Stimulated activated CD8-positive, alpha-beta memory T cell treated with anti-CD3 and anti-CD28 coated beads, Interleukin-2, amount 100 ng/mL, for 48 hours (primary cell): ENCODE results near the gene CLK3.
"Not testable (repeated sequence)": the region's sequence is repeated elsewhere in the genome, so short reads cannot be mapped to it uniquely, and the experiment has no call there.

ENCODE experiments used
- DNase-seq, 2 donors: peaks; one replicate each; pipeline ENCODE4 v3.0.0-alpha.2; 2020; ENCODE audit warnings: low read depth in 2 of 2

CLK3 gene

DNA sequence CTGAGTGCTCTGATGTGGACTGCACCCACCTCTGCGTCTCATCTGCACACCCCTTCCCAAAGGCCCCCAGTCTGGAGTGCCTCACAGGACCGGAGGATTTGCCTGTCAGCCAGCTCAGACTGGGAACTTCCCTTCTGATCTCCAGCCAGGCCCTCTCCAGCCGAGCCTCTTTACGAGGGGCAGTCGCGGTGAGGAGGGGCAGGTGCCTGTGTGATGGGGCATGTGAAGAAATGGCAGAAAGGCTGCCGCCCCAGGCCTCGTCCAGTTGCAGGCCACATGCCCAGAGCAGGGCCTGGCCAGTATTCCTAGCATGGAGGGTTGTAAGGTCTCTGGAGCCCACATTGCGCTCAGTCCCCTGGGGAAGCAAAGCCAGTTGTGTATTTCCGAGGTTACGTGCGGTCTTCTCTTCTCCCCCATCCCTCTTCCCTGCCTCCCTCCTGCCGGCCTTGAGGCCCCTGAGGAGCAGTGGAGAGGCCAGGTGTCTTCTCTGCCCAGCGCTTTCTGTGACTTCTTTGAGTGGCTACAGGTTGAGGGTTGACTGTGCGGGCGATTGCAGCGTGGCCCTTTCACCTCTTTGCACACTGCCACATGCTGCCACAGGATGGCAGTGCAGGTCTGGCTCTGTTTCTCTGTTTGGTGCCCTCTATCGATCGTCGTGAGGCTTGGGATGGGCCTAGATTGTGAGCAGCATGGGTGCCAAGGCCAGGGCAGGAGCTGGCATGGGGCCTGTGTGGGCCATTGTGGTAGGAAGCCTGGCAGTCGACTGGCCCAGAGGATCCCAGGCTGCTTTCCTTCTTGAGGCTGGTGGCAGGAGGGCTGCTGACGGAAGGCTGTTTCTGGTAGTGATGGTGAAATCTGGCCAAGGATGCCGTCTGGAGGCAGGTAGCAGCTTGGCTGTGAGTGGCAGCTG lies 5.3 kb downstream of the CLK3 start:
- peak; percentile 59 to 63 for DNase-seq

- DNase-seq: no peak
Observed at GRCh38 chr15:74621546-74621920, 5.9 kb downstream of the CLK3 start.

GRCh38 chr15:74621936-74622335 lies 6.3 kb downstream of the CLK3 start:
- no peak for DNase-seq

DNA sequence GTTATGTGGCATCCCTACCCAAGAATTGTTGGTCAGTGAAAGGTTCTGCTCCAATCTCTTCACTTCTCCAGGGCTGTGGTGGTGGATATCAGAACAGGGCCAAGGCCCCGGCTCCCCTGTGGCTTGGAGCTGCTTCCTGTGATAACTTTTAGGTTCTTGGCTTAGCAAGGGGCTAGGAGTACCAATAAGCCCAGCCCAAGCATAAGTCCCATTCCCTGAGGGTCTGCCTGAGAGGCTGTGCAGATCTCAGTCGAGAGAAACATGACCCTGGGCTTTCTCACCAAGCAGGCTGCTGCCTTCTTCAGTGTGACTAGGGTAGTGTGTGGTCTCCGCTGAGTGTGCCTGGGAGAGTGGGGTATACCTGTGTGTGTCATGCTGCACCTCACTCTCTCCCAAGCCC lies 7.1 kb downstream of the CLK3 start:
- DNase-seq: no peak

GRCh38 chr15:74624020-74624602 lies 8.5 kb downstream of the CLK3 start:
- DNase-seq: no peak

- DNase-seq: no peak
Observed at GRCh38 chr15:74625693-74626092, 10.1 kb downstream of the CLK3 start.

GRCh38 chr15:74626336-74626735 lies 10.7 kb downstream of the CLK3 start:
- DNase-seq: no peak

DNA sequence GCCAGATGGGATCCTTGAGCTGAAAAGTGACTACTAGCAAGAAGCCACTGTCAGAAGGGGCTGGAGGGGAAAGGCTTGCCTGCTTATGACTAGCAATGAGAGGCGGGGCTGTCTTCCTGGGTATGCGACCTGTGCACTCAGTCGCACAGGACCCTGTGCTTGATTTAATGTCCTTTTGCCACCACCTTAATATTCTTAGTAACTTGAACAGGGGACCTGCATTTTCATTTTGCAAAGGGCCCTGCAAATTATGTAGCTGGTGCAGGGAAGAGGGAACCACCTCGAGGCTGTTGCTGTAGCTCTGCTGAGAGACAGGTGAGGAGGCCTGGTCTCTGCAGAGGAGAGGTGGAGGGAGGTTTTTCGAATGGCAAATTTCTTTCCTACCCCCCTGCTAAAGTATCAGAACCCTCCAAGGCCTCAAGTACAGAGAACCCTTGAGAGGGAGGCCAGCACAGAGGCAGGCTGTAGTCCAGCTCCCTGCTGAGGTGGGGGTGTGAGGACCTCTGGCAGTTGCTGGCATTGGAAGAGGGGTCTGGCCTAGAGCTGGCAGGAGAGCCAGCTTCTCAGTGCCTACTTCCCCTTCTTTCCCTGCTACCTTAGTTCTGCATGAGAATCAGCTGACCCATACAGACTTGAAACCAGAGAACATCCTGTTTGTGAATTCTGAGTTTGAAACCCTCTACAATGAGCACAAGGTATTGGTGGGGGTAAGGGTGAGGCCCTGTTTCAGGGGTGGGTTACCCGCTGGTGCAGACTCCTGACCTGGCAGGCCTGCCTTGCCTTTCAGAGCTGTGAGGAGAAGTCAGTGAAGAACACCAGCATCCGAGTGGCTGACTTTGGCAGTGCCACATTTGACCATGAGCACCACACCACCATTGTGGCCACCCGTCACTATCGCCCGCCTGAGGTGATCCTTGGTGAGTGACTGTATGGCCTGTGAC lies 11.4 kb downstream of the CLK3 start:
- no peak for DNase-seq

DNA sequence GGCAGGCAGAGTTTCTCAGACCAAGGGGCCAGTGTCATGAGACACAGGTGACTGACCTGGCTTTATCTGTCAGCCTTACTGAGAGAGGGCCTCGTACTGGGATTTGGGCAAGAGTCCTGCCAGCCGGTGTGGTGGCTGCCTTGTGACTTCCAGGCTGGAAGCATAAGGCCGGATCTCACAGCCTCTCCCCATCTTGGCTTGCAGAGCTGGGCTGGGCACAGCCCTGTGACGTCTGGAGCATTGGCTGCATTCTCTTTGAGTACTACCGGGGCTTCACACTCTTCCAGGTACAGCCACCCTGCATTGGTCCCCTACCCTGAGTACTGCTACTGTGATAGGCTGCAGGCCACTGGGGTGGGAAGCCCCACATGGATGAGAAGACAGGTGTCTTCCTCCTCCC lies 12.1 kb downstream of the CLK3 start:
- DNase-seq: no peak

GRCh38 chr15:74628199-74628598 lies 12.6 kb downstream of the CLK3 start:
- no peak for DNase-seq

GRCh38 chr15:74628949-74629348 lies 13.3 kb downstream of the CLK3 start:
- DNase-seq: no peak

DNA sequence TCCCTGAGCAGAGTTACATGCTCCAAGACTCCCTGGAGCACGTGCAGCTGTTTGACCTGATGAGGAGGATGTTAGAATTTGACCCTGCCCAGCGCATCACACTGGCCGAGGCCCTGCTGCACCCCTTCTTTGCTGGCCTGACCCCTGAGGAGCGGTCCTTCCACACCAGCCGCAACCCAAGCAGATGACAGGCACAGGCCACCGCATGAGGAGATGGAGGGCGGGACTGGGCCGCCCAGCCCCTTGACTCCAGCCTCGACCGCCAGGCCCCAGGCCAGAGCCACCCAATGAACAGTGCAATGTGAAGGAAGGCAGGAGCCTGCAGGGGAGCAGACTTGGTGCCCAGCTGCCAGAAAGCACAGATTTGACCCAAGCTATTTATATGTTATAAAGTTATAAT lies 14.1 kb downstream of the CLK3 start:
- not testable (repeated sequence) for DNase-seq

DNA sequence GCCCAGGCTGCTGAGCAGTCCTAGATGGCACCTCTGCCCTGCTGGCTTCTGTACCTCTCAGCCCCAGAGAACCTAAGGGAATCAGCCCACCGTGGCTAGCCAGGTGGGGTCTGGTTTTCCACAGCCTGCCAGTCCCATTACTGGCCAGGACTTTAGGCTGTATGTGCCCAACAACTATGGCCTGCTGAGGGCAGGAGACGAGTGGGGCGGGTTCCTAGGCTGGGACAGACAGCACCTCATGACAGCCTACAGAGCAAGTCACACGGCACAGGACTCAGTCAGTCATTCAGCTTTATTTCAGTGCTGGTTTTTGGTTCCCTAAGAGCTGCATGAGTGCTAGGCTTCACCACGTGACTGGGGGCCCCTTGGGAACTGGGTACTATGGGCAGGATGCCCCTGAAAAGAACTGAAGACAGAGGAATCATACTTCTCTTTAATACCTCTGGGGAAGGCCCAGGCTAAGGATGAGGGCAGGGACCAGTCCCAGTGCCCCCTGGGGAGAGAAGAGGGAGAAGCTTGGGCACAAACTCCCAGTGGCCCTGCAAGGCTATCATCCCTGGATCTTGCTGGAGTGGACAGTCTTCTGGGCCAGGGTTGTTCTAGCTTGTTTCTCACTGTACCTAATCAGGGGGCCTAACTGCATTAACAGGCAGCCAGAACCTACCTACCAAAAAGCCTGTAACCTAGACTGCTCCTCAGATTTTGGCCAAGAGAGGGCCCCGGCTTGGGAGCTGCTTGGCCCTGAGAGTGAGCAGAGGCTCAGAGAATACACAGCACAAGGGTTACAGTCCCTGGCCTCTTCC lies 14.8 kb downstream of the CLK3 start:
- no peak for DNase-seq

DNA sequence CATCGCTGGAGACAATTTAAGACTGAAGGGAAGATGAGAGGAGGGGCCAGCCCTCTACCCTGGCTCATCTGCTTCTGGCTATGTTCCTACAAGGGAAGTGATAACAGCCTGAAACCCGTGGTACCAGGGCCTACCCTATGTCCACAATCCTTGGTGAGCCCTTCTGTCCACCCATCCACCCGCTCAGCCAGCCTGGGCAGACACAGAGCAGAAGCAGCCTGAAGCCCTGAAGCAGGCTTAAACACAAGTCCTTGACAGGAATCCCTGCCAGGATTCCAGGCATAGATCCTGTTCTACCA lies 15.4 kb downstream of the CLK3 start:
- no peak for DNase-seq

DNA sequence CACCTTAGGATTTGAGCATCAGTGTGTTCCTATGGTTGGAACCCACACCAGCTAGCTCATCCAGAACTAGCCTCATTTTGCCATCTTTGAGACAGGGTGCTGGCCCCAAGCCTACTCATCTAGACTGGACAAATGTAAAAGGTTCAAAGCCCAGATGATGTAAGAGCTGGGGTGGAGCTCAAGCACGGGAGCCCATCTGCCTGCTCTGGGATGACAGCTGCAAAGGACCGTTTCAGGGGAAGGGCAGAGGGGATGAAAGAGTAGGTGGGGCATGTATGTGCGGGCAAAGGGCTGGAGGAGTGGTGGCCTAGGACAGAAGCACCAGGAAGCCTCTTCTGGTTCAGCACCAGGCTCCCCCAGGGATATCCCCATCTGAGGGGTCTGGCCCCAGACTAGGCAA lies 15.8 kb downstream of the CLK3 start:
- no peak for DNase-seq

GRCh38 chr15:74631935-74632560 lies 16.4 kb downstream of the CLK3 start:
- DNase-seq: peak; percentile 44 to 49

- DNase-seq: no peak
Observed at GRCh38 chr15:74632601-74633000, 17.0 kb downstream of the CLK3 start.

GRCh38 chr15:74633781-74634180 lies 18.1 kb downstream of the CLK3 start:
- no peak for DNase-seq

DNA sequence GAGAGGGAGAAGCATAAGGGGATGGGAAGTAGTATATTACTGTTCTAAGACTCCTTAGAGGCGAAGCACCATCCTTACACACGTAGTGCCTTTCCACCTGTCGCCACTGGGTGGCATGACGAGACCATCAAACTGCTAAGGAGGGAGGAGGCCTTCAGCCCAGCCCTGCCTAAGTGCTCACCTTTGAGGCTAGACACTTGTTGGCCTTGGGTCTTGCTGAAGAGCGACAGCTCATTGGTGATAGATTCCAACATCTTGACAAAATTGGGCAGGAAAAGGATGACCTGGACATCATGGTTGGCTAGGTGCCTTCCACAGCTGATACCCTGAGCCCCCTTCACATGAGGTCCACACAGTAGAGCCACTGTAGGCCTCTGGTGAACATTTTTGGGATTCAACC lies 19.6 kb downstream of the CLK3 start:
- peak; percentile 46 to 58 for DNase-seq

GRCh38 chr15:74636984-74637383 lies 21.3 kb downstream of the CLK3 start:
- DNase-seq: no peak

GRCh38 chr15:74641151-74641550 lies 25.5 kb downstream of the CLK3 start:
- no peak for DNase-seq
